Neural cell (in vitro differentiated cells): ENCODE results near the gene CAMK2D. TPM values are rescaled to one million over a fixed set of nuclear protein-coding genes. Genes with fewer than 3 reads are reported as not detected.

ENCODE experiments used
- H2AFZ ChIP-seq: fragments of 200-600, 300-800 bp; sonication (generic), shearing (Covaris generic); 2 replicates; pipeline ENCODE4 v1.6.0; 2014; ENCODE audit warnings: low read depth, mild to moderate bottlenecking, antibody characterized with exemption, low read length, moderate library complexity
- H3F3A ChIP-seq: fragments of 200-600 bp; shearing (Covaris generic); 2 replicates; pipeline ENCODE4 v1.6.1; 2016; ENCODE audit warnings: mild to moderate bottlenecking, moderate library complexity, mixed read lengths, antibody characterized with exemption, low read length; ENCODE audit not compliant: insufficient read depth, poor library complexity, severe bottlenecking
- H3K27ac ChIP-seq: fragments of 200-600, 300-800 bp; sonication (generic), shearing (Covaris generic); 2 replicates; pipeline ENCODE4 v1.5.1; 2014; ENCODE audit warnings: mild to moderate bottlenecking, low read length, moderate library complexity
- H3K27me3 ChIP-seq: fragments of 300-800, 200-600 bp; sonication (generic), shearing (Covaris generic); 2 replicates; pipeline ENCODE4 v1.6.0; 2014; ENCODE audit warnings: mild to moderate bottlenecking, low read depth, low read length, moderate library complexity; ENCODE audit not compliant: insufficient read depth
- H3K36me3 ChIP-seq: fragments of 300-800, 200-600 bp; sonication (generic), shearing (Covaris generic); 2 replicates; pipeline ENCODE4 v1.5.1; 2014; ENCODE audit warnings: mild to moderate bottlenecking, antibody characterized with exemption, low read length, moderate library complexity; ENCODE audit not compliant: insufficient read depth
- H3K4me2 ChIP-seq: fragments of 300-800, 200-600 bp; sonication (generic), shearing (Covaris generic); 2 replicates; pipeline ENCODE4 v1.6.0; 2014; ENCODE audit warnings: mild to moderate bottlenecking, low read length
- H3K4me3 ChIP-seq: fragments of 300-800, 200-600 bp; sonication (generic), shearing (Covaris generic); 2 replicates; pipeline ENCODE4 v1.5.1; 2014; ENCODE audit warnings: mild to moderate bottlenecking, low read length, moderate library complexity
- H3K79me2 ChIP-seq: fragments of 200-600 bp; shearing (Covaris generic); replicated peaks from 2 replicates; pipeline ENCODE4 v1.6.0; 2014; ENCODE audit warnings: mild to moderate bottlenecking, low read length, moderate library complexity; ENCODE audit not compliant: insufficient read depth
- H3K9ac ChIP-seq: fragments of 300-800, 200-600 bp; sonication (generic), shearing (Covaris generic); 2 replicates; pipeline ENCODE4 v1.6.1; 2016; ENCODE audit warnings: mild to moderate bottlenecking, low read length, mixed read lengths
- H3K9me2 ChIP-seq: fragments of 200-600 bp; shearing (Covaris generic); 2 replicates; pipeline ENCODE4 v1.6.1; 2016; ENCODE audit warnings: mild to moderate bottlenecking, low read length, mixed read lengths; ENCODE audit not compliant: insufficient read depth
- H3K9me3 ChIP-seq: fragments of 200-600, 300-800 bp; sonication (generic), shearing (Covaris generic); 2 replicates; pipeline ENCODE4 v1.6.1; 2016; ENCODE audit warnings: mild to moderate bottlenecking, mixed run types, low read length, moderate library complexity, mixed read lengths
- H4K20me1 ChIP-seq: fragments of 200-600 bp; shearing (Covaris generic); 2 replicates; pipeline ENCODE4 v1.6.1; 2016; ENCODE audit warnings: mild to moderate bottlenecking, mixed run types; ENCODE audit not compliant: insufficient read depth
- CTCF ChIP-seq: fragments of 450-650 bp; IDR thresholded peaks from 2 replicates; pipeline ENCODE4 v1.5.1; 2014; ENCODE audit warnings: antibody characterized with exemption, mild to moderate bottlenecking, moderate library complexity; ENCODE audit not compliant: poor library complexity, severe bottlenecking
- EP300 ChIP-seq: fragments of 450-650 bp; conservative IDR thresholded peaks from 2 replicates; pipeline ENCODE4 v1.6.1; 2014; ENCODE audit warnings: antibody characterized with exemption, mild to moderate bottlenecking, moderate library complexity; ENCODE audit not compliant: poor library complexity, severe bottlenecking
- EZH2 ChIP-seq: fragments of 200-600, 300-800 bp; shearing (Covaris generic), sonication (generic); IDR thresholded peaks from 2 replicates; pipeline ENCODE4 v1.6.1; 2014; ENCODE audit warnings: antibody characterized with exemption, low read length, borderline replicate concordance, mild to moderate bottlenecking; ENCODE audit not compliant: insufficient read depth, poor library complexity, severe bottlenecking
- MXI1 ChIP-seq: fragments of 450-650 bp; conservative IDR thresholded peaks from 2 replicates; pipeline ENCODE4 v1.6.1; 2014; ENCODE audit warnings: antibody characterized with exemption, mild to moderate bottlenecking; ENCODE audit not compliant: poor library complexity, severe bottlenecking
- POLR2AphosphoS5 ChIP-seq: IDR thresholded peaks from 2 replicates; pipeline ENCODE4 v1.6.1; 2012
- RAD21 ChIP-seq: fragments of 450-650 bp; conservative IDR thresholded peaks from 2 replicates; pipeline ENCODE4 v1.6.1; 2014; ENCODE audit warnings: antibody characterized with exemption, mild to moderate bottlenecking, moderate library complexity
- REST ChIP-seq: IDR thresholded peaks from 2 replicates; pipeline ENCODE4 v1.6.1; 2012; ENCODE audit warnings: borderline replicate concordance
- SMC3 ChIP-seq: fragments of 450-650 bp; conservative IDR thresholded peaks from 2 replicates; pipeline ENCODE4 v1.6.1; 2014; ENCODE audit warnings: antibody characterized with exemption, mild to moderate bottlenecking, moderate library complexity; ENCODE audit not compliant: poor library complexity
- TAF1 ChIP-seq: IDR thresholded peaks from 2 replicates; pipeline ENCODE4 v1.6.1; 2012; ENCODE audit warnings: low read depth
- polyA plus RNA-seq: library from polyadenylated mRNA; depleted of rRNA; stranded (reverse); fragments of >200 nt; gene quantifications from 2 replicates; pipeline ENCODE4 v1.2.3, GENCODE V29; 2014

Gene CAMK2D
- polyA plus RNA-seq, 1 donor from 2014 or later: 27.1 TPM

GRCh38 chr4:113617195-113617594 lies 144.3 kb downstream of the CAMK2D start:
- H3K9me3 ChIP-seq: no peaks in the 10 kb centered on the region
- no peaks in the 10 kb centered on the region for H3K79me2 ChIP-seq
- no peak overlapping the region for H3K9ac ChIP-seq
- H2AFZ ChIP-seq: no peak overlapping the region
- no peaks in the 10 kb centered on the region for H3K36me3 ChIP-seq
- no peak overlapping the region for H3K4me2 ChIP-seq
- no peak overlapping the region for H3K4me3 ChIP-seq
- H3K27ac ChIP-seq: no peak overlapping the region
- H3K27me3 ChIP-seq: no peaks in the 10 kb centered on the region
- H3F3A ChIP-seq: no peaks in the 10 kb centered on the region
- TF ChIP-seq EP300 (no peak), REST (no peak), MXI1 (no peak), RAD21 (no peak), POLR2AphosphoS5 (no peak), TAF1 (no peak), SMC3 (no peak), EZH2 (no peak), CTCF (no peak)
- H4K20me1 ChIP-seq: no peaks in the 10 kb centered on the region
- no peaks in the 10 kb centered on the region for H3K9me2 ChIP-seq

GRCh38 chr4:113616443-113616842 lies 145.1 kb downstream of the CAMK2D start:
- Histone ChIP-seq H3K27ac (no peak overlapping the region), H3K4me3 (no peak overlapping the region)
- no peak for TF ChIP-seq EP300
- no peak for TF ChIP-seq RAD21
- no peak for TF ChIP-seq TAF1
- TF ChIP-seq SMC3: no peak
- TF ChIP-seq REST: no peak
- no peak for TF ChIP-seq EZH2
- no peak for TF ChIP-seq CTCF
- TF ChIP-seq POLR2AphosphoS5: no peak
- no peak for TF ChIP-seq MXI1

More at GRCh38 chr4:113616443-113616842, 145.1 kb downstream of the CAMK2D start:
- Histone ChIP-seq H3K9ac (no peak overlapping the region), H3K9me3 (no peaks in the 10 kb centered on the region), H3F3A (no peaks in the 10 kb centered on the region), H3K79me2 (no peaks in the 10 kb centered on the region), H3K9me2 (no peaks in the 10 kb centered on the region), H3K36me3 (no peaks in the 10 kb centered on the region), H4K20me1 (no peaks in the 10 kb centered on the region), H3K4me2 (no peak overlapping the region), H2AFZ (no peak overlapping the region), H3K27me3 (no peaks in the 10 kb centered on the region)
